ENCODE measurements around the gene AIG1. TPM values are rescaled to one million over a fixed set of nuclear protein-coding genes. Genes with fewer than 3 reads are reported as not detected.
A peak's percentile ranks its signal among the peaks of the same experiment; 100 is the strongest.

The AIG1 gene
- total and polyA plus RNA-seq, 12 donors = 21.0 to 55.7 (median 47.2) TPM

DNA sequence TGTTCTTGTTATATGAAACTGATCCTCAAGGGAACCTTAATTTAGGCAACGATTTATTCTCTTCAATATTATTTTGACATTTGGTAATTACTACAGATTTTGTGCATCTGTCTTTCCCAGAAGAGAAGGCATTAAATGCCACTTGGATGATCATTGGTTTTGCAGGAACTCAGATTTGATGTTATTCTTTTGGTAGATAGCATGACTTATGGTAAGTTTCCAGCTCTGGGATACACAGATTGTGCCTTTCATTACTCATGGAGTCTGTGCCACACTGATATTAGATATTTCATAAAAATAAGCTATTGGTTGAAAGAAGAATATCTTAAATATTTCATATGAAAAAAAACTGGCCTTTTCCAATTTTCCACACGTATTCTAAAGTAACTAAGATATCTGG lies 120.1 kb downstream of the AIG1 start:
- intact Hi-C loops (cut with DNase I) = no loop called here
- H3K27me3 ChIP-seq = no peaks in the 10 kb centered on the region
- no peaks in the 10 kb centered on the region for H3K4me1 ChIP-seq (replicated peaks in 1 of 2)
- WGBS, 4 donors = 84 to 88% (median 86%) methylated on average over 2 of the region's 2 CpGs
- no peaks in the 10 kb centered on the region for H3K9me3 ChIP-seq (replicated peaks in 1 of 3)
- DNase-seq = no peak
- H3K36me3 ChIP-seq (replicated peaks in 1 of 2) = no peaks in the 10 kb centered on the region
- no peak overlapping the region for H3K4me3 ChIP-seq
- no peak overlapping the region for H3K27ac ChIP-seq
- TF ChIP-seq, protein P1, sequence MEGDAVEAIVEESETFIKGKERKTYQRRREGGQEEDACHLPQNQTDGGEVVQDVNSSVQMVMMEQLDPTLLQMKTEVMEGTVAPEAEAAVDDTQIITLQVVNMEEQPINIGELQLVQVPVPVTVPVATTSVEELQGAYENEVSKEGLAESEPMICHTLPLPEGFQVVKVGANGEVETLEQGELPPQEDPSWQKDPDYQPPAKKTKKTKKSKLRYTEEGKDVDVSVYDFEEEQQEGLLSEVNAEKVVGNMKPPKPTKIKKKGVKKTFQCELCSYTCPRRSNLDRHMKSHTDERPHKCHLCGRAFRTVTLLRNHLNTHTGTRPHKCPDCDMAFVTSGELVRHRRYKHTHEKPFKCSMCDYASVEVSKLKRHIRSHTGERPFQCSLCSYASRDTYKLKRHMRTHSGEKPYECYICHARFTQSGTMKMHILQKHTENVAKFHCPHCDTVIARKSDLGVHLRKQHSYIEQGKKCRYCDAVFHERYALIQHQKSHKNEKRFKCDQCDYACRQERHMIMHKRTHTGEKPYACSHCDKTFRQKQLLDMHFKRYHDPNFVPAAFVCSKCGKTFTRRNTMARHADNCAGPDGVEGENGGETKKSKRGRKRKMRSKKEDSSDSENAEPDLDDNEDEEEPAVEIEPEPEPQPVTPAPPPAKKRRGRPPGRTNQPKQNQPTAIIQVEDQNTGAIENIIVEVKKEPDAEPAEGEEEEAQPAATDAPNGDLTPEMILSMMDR (IDR thresholded peaks at IDR 0.05) = no peak
- TF ChIP-seq POLR2A (IDR thresholded peaks at IDR 0.05) = no peak

DNA sequence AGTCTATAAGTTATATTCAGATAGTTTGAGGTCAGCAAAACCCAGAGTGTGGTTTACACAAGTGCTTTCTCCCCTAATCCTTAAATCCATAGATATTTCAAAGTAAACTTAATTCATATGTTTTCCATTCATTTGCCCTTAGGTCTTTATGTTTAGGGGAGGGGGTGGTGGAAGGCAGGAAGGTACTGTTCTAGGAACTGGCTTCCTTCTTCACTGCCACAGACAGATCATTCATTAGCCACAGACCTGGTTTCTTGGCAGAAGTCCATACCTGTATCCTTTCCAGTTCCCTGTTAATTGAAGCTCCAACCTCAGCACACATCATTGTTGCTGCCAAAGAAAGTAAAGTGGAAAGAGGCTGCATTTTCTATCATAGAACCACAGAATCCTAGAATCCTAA lies 123.0 kb downstream of the AIG1 start:
- Histone ChIP-seq H3K4me3 (no peak overlapping the region), H3K9me3 (replicated peaks in 1 of 3) (no peaks in the 10 kb centered on the region), H3K36me3 (replicated peaks in 1 of 2) (no peaks in the 10 kb centered on the region), H3K27me3 (no peaks in the 10 kb centered on the region), H3K4me1 (replicated peaks in 1 of 2) (no peaks in the 10 kb centered on the region), H3K27ac (no peak overlapping the region)
- intact Hi-C loops (cut with DNase I) = no loop called here
- no peak for DNase-seq
- TF ChIP-seq POLR2A (IDR thresholded peaks at IDR 0.05) = no peak
- TF ChIP-seq, protein P1 (IDR thresholded peaks at IDR 0.05) = no peak

DNA sequence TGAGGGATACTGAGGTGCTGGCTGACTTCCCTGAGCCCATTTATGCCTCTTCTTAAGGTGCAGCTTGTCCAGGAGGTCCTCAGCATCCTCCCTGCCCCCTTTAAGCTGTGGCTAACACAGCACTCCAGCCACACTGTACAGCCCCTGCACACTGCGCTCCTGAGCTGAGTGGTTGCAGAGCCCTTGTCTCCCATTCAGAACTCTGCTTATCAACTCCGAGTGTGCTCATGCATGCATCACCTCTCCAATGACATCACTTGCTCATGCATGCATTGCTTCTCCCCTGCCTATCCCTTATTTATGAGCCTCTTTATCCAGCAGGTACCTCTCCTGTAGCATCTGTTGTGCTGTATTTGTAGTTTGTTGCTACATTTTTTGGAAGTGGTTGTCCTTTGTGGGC lies 124.6 kb downstream of the AIG1 start:
- no peak overlapping the region for H3K4me3 ChIP-seq
- TF ChIP-seq POLR2A (IDR thresholded peaks at IDR 0.05) = no peak
- TF ChIP-seq, protein P1 (IDR thresholded peaks at IDR 0.05) = no peak
- no peaks in the 10 kb centered on the region for H3K36me3 ChIP-seq (replicated peaks in 1 of 2)
- WGBS, 4 donors = 88 to 94% (median 91%) methylated on average over 2 of the region's 2 CpGs
- intact Hi-C loops (cut with DNase I) = no loop called here
- no peak for DNase-seq
- no peak overlapping the region for H3K27ac ChIP-seq
- no peaks in the 10 kb centered on the region for H3K27me3 ChIP-seq
- no peaks in the 10 kb centered on the region for H3K4me1 ChIP-seq (replicated peaks in 1 of 2)
- H3K9me3 ChIP-seq (replicated peaks in 1 of 3) = no peaks in the 10 kb centered on the region

DNA sequence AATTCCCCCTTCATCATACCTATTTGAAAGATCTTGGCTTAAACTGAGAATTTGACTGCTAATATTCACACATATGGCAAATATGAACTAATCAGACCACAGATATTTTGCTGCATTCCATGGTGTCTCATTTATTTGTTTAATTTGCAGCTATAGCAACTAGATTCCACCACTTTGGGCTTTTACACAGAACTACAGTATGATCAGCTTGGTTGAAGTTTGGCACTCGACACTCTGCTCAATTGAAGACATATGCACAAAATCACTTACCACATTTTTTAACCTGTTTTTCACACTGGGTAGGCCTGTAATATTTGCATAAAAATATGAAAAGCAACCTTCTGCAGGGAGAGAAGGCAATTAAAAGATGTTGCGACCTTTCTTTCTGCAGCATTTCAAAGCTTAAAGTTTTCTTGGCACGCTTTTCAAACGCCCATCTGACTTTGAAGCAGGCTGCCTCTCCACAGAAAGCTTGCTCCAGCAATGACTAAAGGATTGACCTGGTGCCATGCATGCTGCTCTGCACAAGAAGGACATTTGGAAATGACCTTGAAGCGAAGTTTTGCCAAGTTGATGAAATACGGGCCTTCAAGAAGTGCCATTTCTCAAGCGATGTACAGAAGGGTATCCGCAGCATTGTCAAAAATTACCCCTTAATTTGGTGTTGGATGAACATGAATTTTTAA lies 126.7 kb downstream of the AIG1 start:
- 48 to 57% (median 50%) methylated on average over 8 of the region's 8 CpGs for WGBS, 4 donors

More for the DNA sequence above, 126.7 kb downstream of the AIG1 start:
- no peak overlapping the region for H3K4me3 ChIP-seq
- no peaks in the 10 kb centered on the region for H3K4me1 ChIP-seq (replicated peaks in 1 of 2)
- H3K27ac ChIP-seq = peak overlapping the region in 1 of 5 donors; percentile 11
- H3K36me3 ChIP-seq (replicated peaks in 1 of 2) = no peaks in the 10 kb centered on the region
- peak; percentile 54 to 82 (median 81) for DNase-seq
- intact Hi-C loops (cut with DNase I) = no loop called here
- no peaks in the 10 kb centered on the region for H3K9me3 ChIP-seq (replicated peaks in 1 of 3)
- TF ChIP-seq POLR2A (IDR thresholded peaks at IDR 0.05) = no peak
- TF ChIP-seq, protein P1 (IDR thresholded peaks at IDR 0.05) = no peak
- H3K27me3 ChIP-seq = no peaks in the 10 kb centered on the region

Data from adrenal gland (tissue), 12 donors.